HEK293 (cell line): Measurements from ENCODE around the gene CCDC61.

Experiments used
- CTCF ChIA-PET: fragments of 350-600 bp; formaldehyde crosslinking; extraction: SDS; loops from one replicate; lab custom pipeline; 2021; ENCODE audit warnings: antibody characterized with exemption; lab: Yijun Ruan, JAX
- POLR2A ChIA-PET: fragments of 300-600 bp; formaldehyde crosslinking; extraction: SDS; loops from one replicate; lab custom pipeline; 2020; ENCODE audit warnings: antibody characterized with exemption, inconsistent platforms; lab: Yijun Ruan, JAX
- H3K27ac ChIP-seq: fragments of 200-500 bp; sonication (Bioruptor generic); 2 replicates; pipeline ENCODE4 v1.5.1; 2014; ENCODE audit warnings: low read depth, low read length, control low read depth, inconsistent platforms; ENCODE audit errors: extremely low read depth
- H3K36me3 ChIP-seq, 2 experiments: fragments of 200-500 bp in 1 of 2; sonication (Bioruptor generic) in 1 of 2; 1 replicate in 1 of 2; 2 replicates in 1 of 2; pipeline ENCODE4 v1.5.1; 2014 to 2017; ENCODE audit warnings: inconsistent platforms in 2 of 2, low read length in 2 of 2; ENCODE audit not compliant: control insufficient read depth in 2 of 2, insufficient read depth in 1 of 2
- H3K4me1 ChIP-seq: fragments of 200-500 bp; sonication (Bioruptor generic); 2 replicates; pipeline ENCODE4 v1.5.1; 2014; ENCODE audit warnings: mild to moderate bottlenecking, low read length, inconsistent platforms; ENCODE audit not compliant: control insufficient read depth, insufficient read depth
- H3K4me3 ChIP-seq: 2 replicates; pipeline ENCODE4 v1.5.1; 2011; ENCODE audit warnings: low read depth, mild to moderate bottlenecking, control low read depth, low read length, moderate library complexity
- H3K9me3 ChIP-seq: fragments of 200-500 bp; sonication (Bioruptor generic); 2 replicates; pipeline ENCODE4 v1.5.1; 2014; ENCODE audit warnings: low read depth, low read length, inconsistent platforms; ENCODE audit not compliant: control insufficient read depth, insufficient read depth
- KLF7 ChIP-seq: fragments of 450-650 bp; formaldehyde crosslinking; IDR thresholded peaks from 2 replicates; pipeline ENCODE4 v1.5.1; 2016; ENCODE audit warnings: missing biosample characterization, missing genetic modification characterization, borderline replicate concordance
- TRIM28 ChIP-seq: IDR thresholded peaks from 2 replicates; pipeline ENCODE4 v1.6.1; 2011; ENCODE audit warnings: low read length, control low read depth, borderline replicate concordance
- ZNF133 ChIP-seq: fragments of 450-650 bp; formaldehyde crosslinking; IDR thresholded peaks from 2 replicates; pipeline ENCODE4 v1.5.1; 2016; ENCODE audit warnings: missing biosample characterization, missing genetic modification characterization
- ZNF146 ChIP-seq: fragments of 450-650 bp; formaldehyde crosslinking; IDR thresholded peaks from 2 replicates; pipeline ENCODE4 v1.5.1; 2016; ENCODE audit warnings: missing biosample characterization, missing genetic modification characterization
- ZNF202 ChIP-seq: fragments of 450-650 bp; formaldehyde crosslinking; IDR thresholded peaks from 2 replicates; pipeline ENCODE4 v1.5.1; 2016; ENCODE audit warnings: missing biosample characterization, missing genetic modification characterization, borderline replicate concordance
- ZNF311 ChIP-seq: fragments of 450-650 bp; formaldehyde crosslinking; IDR thresholded peaks from 2 replicates; pipeline ENCODE4 v1.5.1; 2017; ENCODE audit warnings: missing biosample characterization, missing genetic modification characterization, borderline replicate concordance
- ZNF324 ChIP-seq: fragments of 450-650 bp; formaldehyde crosslinking; IDR thresholded peaks from 2 replicates; pipeline ENCODE4 v1.5.1; 2016; ENCODE audit warnings: missing biosample characterization, missing genetic modification characterization
- ZNF514 ChIP-seq: fragments of 450-650 bp; formaldehyde crosslinking; IDR thresholded peaks from 2 replicates; pipeline ENCODE4 v1.5.1; 2016; ENCODE audit warnings: missing biosample characterization, missing genetic modification characterization
- ZNF561 ChIP-seq: fragments of 450-650 bp; IDR thresholded peaks from 2 replicates; pipeline ENCODE4 v1.5.1; 2018; ENCODE audit warnings: missing biosample characterization, missing genetic modification characterization, borderline replicate concordance
- ZNF596 ChIP-seq: fragments of 450-650 bp; IDR thresholded peaks from 2 replicates; pipeline ENCODE4 v1.5.0; 2018; ENCODE audit warnings: missing biosample characterization, mild to moderate bottlenecking, missing genetic modification characterization, moderate library complexity
- ZNF626 ChIP-seq: fragments of 450-650 bp; sonication (Bioruptor Pico); formaldehyde crosslinking; IDR thresholded peaks from 2 replicates; pipeline ENCODE4 v1.5.1; 2018; ENCODE audit warnings: missing biosample characterization, missing genetic modification characterization, inconsistent platforms
- ZNF677 ChIP-seq: fragments of 450-650 bp; IDR thresholded peaks from 2 replicates; pipeline ENCODE4 v1.5.0; 2018; ENCODE audit warnings: missing biosample characterization, mild to moderate bottlenecking, missing genetic modification characterization, moderate library complexity
- ZNF747 ChIP-seq: fragments of 450-650 bp; formaldehyde crosslinking; IDR thresholded peaks from 2 replicates; pipeline ENCODE4 v1.5.1; 2016; ENCODE audit warnings: missing biosample characterization, missing genetic modification characterization
- ZNF777 ChIP-seq: fragments of 450-650 bp; formaldehyde crosslinking; IDR thresholded peaks from 2 replicates; pipeline ENCODE4 v1.5.1; 2017; ENCODE audit warnings: missing biosample characterization, missing genetic modification characterization, borderline replicate concordance
- ZNF791 ChIP-seq: fragments of 450-650 bp; formaldehyde crosslinking; IDR thresholded peaks from 2 replicates; pipeline ENCODE4 v1.5.1; 2016; ENCODE audit warnings: missing biosample characterization, missing genetic modification characterization
- TF ChIP-seq, protein P1 (sequence below): fragments of 450-650 bp; formaldehyde crosslinking; IDR thresholded peaks from 2 replicates; pipeline ENCODE4 v1.5.1; 2016; ENCODE audit warnings: missing biosample characterization, missing genetic modification characterization, low read depth
- TF ChIP-seq, protein P2 (sequence below): fragments of 450-650 bp; formaldehyde crosslinking; IDR thresholded peaks from 2 replicates; pipeline ENCODE4 v1.5.1; 2016; ENCODE audit warnings: missing biosample characterization, missing genetic modification characterization
- TF ChIP-seq, protein P3 (sequence below): fragments of 450-650 bp; formaldehyde crosslinking; IDR thresholded peaks from 2 replicates; pipeline ENCODE4 v1.5.1; 2016; ENCODE audit warnings: missing biosample characterization, missing genetic modification characterization
- TF ChIP-seq, protein P4 (sequence below): fragments of 450-650 bp; formaldehyde crosslinking; IDR thresholded peaks from 2 replicates; pipeline ENCODE4 v1.5.1; 2016; ENCODE audit warnings: missing biosample characterization, missing genetic modification characterization
- TF ChIP-seq, protein P5 (sequence below): fragments of 450-650 bp; formaldehyde crosslinking; IDR thresholded peaks from 2 replicates; pipeline ENCODE4 v1.5.1; 2016; ENCODE audit warnings: missing biosample characterization, missing genetic modification characterization

CCDC61 gene

DNA sequence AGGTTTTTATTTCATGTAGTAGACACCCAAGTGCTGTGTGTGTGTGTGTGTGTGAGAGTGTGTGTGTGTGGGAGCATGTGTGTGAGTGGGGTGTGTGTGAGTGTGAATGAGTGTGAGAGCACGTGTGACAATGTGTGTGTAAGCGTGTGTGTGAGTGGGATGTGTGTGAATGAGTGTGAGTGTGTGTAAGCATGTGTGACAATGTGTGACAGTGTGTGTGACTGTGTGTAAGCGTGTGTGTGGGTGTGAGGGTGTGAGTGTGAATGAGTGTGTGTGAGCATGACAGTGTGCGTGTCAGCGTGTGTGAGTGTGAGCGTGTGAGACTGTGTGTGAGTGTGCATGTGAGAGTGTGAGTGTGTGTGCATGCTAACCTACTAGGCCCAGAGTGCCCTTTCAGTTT is 36.9 kb upstream of the CCDC61 start (continued):
- TF ChIP-seq, protein P1, sequence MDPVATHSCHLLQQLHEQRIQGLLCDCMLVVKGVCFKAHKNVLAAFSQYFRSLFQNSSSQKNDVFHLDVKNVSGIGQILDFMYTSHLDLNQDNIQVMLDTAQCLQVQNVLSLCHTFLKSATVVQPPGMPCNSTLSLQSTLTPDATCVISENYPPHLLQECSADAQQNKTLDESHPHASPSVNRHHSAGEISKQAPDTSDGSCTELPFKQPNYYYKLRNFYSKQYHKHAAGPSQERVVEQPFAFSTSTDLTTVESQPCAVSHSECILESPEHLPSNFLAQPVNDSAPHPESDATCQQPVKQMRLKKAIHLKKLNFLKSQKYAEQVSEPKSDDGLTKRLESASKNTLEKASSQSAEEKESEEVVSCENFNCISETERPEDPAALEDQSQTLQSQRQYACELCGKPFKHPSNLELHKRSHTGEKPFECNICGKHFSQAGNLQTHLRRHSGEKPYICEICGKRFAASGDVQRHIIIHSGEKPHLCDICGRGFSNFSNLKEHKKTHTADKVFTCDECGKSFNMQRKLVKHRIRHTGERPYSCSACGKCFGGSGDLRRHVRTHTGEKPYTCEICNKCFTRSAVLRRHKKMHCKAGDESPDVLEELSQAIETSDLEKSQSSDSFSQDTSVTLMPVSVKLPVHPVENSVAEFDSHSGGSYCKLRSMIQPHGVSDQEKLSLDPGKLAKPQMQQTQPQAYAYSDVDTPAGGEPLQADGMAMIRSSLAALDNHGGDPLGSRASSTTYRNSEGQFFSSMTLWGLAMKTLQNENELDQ (tag by site-specific recombination): no peak
- TF ChIP-seq ZNF561: no peak
- TF ChIP-seq ZNF777 (tag by site-specific recombination): no peak
- no peak for TF ChIP-seq TRIM28
- peak; percentile 3; the same call in 1 of the 2 replicates for TF ChIP-seq ZNF146 (tag by site-specific recombination)
- TF ChIP-seq ZNF747: 0 out of 2 replicates have a peak, but pooled peaks have one; percentile 65
- TF ChIP-seq, protein P2, sequence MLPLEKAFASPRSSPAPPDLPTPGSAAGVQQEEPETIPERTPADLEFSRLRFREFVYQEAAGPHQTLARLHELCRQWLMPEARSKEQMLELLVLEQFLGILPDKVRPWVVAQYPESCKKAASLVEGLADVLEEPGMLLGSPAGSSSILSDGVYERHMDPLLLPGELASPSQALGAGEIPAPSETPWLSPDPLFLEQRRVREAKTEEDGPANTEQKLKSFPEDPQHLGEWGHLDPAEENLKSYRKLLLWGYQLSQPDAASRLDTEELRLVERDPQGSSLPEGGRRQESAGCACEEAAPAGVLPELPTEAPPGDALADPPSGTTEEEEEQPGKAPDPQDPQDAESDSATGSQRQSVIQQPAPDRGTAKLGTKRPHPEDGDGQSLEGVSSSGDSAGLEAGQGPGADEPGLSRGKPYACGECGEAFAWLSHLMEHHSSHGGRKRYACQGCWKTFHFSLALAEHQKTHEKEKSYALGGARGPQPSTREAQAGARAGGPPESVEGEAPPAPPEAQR (tag by site-specific recombination): no peak

DNA sequence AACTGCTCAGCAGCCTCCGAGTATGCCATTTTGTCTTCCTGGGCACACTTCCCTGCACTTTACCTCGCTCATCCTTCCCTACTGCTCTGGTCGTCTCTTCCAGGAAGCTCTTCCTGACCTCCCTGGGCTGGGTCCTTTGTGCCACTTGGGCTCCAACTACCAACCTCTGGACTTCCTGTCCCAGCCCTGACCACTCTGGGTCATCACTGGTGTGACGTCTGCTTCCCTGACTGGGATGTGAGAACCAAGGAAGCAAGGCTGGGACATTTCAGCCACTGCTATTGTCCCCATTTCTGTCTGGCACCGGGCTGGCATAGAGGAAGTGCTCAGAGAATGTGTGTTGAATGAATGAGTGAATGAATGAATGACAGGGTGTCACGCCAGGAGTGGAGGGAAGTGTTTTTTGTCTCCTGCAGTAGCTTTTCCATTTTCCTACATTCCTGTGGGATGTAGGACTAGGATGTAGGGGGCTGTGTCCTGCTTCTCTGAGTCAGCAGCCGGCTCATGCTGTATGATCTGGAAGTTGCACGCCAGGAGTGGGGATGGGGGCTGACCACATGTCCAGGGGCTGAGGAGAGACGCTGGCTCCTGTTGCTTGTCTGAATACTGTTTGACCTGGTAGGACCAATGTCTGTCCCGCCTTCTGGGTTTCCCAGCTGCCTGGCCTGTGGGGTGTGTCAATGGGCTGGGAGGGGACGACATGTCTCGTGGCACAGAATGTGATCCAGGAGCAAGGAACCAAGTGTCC is 36.3 kb upstream of the CCDC61 start:
- no peaks in the 10 kb centered on the region for H3K4me1 ChIP-seq
- H3K4me3 ChIP-seq: no peak overlapping the region
- H3K36me3 ChIP-seq: peaks cover 0 to 12% of the 10 kb centered on the region in 2 experiments; a peak in 1 of 3 replicates
- POLR2A ChIA-PET: no interaction called here
- H3K9me3 ChIP-seq: no peaks in the 10 kb centered on the region
- CTCF ChIA-PET: interaction anchor here (0.6 to 0.9 kb wide), 3 partner anchors 10 to 513 kb away, joined by 4 to 9 read pairs (median 5); no protein-coding TSS in a partner anchor
- TF ChIP-seq, protein P3, sequence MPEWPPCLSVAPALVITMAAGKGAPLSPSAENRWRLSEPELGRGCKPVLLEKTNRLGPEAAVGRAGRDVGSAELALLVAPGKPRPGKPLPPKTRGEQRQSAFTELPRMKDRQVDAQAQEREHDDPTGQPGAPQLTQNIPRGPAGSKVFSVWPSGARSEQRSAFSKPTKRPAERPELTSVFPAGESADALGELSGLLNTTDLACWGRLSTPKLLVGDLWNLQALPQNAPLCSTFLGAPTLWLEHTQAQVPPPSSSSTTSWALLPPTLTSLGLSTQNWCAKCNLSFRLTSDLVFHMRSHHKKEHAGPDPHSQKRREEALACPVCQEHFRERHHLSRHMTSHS (tag by site-specific recombination): no peak
- TF ChIP-seq ZNF311 (tag by site-specific recombination): no peak
- no peak for TF ChIP-seq ZNF324
- no peak for TF ChIP-seq ZNF514 (tag by site-specific recombination)
- TF ChIP-seq ZNF677 (tag by site-specific recombination): no peak
- no peak for TF ChIP-seq ZNF133 (tag by site-specific recombination)
- TF ChIP-seq ZNF791: no peak
- TF ChIP-seq, protein P4, sequence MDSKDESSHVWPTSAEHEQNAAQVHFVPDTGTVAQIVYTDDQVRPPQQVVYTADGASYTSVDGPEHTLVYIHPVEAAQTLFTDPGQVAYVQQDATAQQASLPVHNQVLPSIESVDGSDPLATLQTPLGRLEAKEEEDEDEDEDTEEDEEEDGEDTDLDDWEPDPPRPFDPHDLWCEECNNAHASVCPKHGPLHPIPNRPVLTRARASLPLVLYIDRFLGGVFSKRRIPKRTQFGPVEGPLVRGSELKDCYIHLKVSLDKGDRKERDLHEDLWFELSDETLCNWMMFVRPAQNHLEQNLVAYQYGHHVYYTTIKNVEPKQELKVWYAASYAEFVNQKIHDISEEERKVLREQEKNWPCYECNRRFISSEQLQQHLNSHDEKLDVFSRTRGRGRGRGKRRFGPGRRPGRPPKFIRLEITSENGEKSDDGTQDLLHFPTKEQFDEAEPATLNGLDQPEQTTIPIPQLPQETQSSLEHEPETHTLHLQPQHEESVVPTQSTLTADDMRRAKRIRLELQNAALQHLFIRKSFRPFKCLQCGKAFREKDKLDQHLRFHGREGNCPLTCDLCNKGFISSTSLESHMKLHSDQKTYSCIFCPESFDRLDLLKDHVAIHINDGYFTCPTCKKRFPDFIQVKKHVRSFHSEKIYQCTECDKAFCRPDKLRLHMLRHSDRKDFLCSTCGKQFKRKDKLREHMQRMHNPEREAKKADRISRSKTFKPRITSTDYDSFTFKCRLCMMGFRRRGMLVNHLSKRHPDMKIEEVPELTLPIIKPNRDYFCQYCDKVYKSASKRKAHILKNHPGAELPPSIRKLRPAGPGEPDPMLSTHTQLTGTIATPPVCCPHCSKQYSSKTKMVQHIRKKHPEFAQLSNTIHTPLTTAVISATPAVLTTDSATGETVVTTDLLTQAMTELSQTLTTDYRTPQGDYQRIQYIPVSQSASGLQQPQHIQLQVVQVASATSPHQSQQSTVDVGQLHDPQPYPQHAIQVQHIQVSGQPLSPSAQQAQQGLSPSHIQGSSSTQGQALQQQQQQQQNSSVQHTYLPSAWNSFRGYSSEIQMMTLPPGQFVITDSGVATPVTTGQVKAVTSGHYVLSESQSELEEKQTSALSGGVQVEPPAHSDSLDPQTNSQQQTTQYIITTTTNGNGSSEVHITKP (tag by site-specific recombination): no peak
- TF ChIP-seq, protein P5, sequence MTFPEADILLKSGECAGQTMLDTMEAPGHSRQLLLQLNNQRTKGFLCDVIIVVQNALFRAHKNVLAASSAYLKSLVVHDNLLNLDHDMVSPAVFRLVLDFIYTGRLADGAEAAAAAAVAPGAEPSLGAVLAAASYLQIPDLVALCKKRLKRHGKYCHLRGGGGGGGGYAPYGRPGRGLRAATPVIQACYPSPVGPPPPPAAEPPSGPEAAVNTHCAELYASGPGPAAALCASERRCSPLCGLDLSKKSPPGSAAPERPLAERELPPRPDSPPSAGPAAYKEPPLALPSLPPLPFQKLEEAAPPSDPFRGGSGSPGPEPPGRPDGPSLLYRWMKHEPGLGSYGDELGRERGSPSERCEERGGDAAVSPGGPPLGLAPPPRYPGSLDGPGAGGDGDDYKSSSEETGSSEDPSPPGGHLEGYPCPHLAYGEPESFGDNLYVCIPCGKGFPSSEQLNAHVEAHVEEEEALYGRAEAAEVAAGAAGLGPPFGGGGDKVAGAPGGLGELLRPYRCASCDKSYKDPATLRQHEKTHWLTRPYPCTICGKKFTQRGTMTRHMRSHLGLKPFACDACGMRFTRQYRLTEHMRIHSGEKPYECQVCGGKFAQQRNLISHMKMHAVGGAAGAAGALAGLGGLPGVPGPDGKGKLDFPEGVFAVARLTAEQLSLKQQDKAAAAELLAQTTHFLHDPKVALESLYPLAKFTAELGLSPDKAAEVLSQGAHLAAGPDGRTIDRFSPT (tag by site-specific recombination): no peak
- TF ChIP-seq KLF7 (tag by site-specific recombination): no peak
- no peak for TF ChIP-seq ZNF626 (tag by site-specific recombination)
- TF ChIP-seq ZNF596 (tag by site-specific recombination): no peak
- TF ChIP-seq ZNF202: no peak
- H3K27ac ChIP-seq: no peak overlapping the region
